Measurements from ENCODE around the gene INHBB.

DNA sequence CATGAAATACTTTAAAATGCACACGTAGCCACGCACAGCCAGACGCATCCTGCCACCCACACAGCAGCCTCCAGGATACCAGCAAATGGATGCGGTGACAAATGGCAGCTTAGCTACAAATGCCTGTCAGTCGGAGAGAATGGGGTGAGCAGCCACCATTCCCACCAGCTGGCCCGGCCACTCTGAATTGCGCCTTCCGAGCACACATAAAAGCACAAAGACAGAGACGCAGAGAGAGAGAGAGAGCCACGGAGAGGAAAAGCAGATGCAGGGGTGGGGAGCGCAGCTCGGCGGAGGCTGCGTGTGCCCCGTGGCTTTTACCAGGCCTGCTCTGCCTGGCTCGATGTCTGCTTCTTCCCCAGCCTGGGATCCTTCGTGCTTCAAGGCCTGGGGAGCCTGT is 4.1 kb downstream of the INHBB start:
- TF ChIP-seq, protein P1, sequence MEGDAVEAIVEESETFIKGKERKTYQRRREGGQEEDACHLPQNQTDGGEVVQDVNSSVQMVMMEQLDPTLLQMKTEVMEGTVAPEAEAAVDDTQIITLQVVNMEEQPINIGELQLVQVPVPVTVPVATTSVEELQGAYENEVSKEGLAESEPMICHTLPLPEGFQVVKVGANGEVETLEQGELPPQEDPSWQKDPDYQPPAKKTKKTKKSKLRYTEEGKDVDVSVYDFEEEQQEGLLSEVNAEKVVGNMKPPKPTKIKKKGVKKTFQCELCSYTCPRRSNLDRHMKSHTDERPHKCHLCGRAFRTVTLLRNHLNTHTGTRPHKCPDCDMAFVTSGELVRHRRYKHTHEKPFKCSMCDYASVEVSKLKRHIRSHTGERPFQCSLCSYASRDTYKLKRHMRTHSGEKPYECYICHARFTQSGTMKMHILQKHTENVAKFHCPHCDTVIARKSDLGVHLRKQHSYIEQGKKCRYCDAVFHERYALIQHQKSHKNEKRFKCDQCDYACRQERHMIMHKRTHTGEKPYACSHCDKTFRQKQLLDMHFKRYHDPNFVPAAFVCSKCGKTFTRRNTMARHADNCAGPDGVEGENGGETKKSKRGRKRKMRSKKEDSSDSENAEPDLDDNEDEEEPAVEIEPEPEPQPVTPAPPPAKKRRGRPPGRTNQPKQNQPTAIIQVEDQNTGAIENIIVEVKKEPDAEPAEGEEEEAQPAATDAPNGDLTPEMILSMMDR (IDR thresholded peaks at IDR 0.05) = no peak
- TF ChIP-seq POLR2A (IDR thresholded peaks at IDR 0.05) = no peak

Data from stomach (tissue), 4 donors.